ENCODE data around the gene PRKCZ. TPM values are rescaled to one million over a fixed set of nuclear protein-coding genes. Genes with fewer than 3 reads are reported as not detected.
A peak's percentile ranks its signal among the peaks of the same experiment; 100 is the strongest.

The PRKCZ gene
- total RNA-seq, 1 experiment from 2014 or later, result 1.9 TPM

GRCh38 chr1:2228694-2229036, 178.5 kb downstream of the PRKCZ start:
- Histone ChIP-seq H3K9me3 (ENCODE audit: low read depth, low read length, poor library complexity, severe bottlenecking) (no peaks in the 10 kb centered on the region), H3K27me3 (replicated peaks; ENCODE audit: insufficient read depth, low read depth, low read length, poor library complexity) (no peaks in the 10 kb centered on the region), H3K4me1 (ENCODE audit: insufficient read depth, low read length, poor library complexity, severe bottlenecking) (peaks cover 33% of the 10 kb centered on the region), H3K36me3 (ENCODE audit: insufficient read depth, low read length, poor library complexity, severe bottlenecking) (no peaks in the 10 kb centered on the region), H3K27ac (ENCODE audit: low read depth, low read length, poor library complexity, severe bottlenecking) (peak overlapping the region; percentile 80), H3K4me3 (ENCODE audit: low read depth, low read length, poor library complexity, severe bottlenecking) (peak overlapping the region; percentile 71)
- no peak for TF ChIP-seq CTCF (conservative IDR thresholded peaks at IDR 0.05; ENCODE audit: low read depth, low read length)
- no peak for TF ChIP-seq EZH2 (IDR thresholded peaks at IDR 0.05; ENCODE audit: borderline replicate concordance, low read depth, low read length, poor library complexity, severe bottlenecking)
- POLR2A ChIA-PET (ENCODE audit: low non-redundant PET), result no interaction called here
- BruUV-seq (replicated peaks), result no TSS peak
- CTCF ChIA-PET, result interaction anchor here (1.2 kb wide), 1 partner anchor 34 kb away, joined by 3 read pairs; the partner anchor contains the start of gene FAAP20
- DNase-seq (ENCODE audit: low spot score), result peak; percentile 46
- intact Hi-C loops (cut with micrococcal nuclease; ENCODE audit: unreplicated experiment), result no loop called here

- Histone ChIP-seq H3K36me3 (ENCODE audit: insufficient read depth, low read length, poor library complexity, severe bottlenecking) (no peaks in the 10 kb centered on the region), H3K27me3 (replicated peaks; ENCODE audit: insufficient read depth, low read depth, low read length, poor library complexity) (no peaks in the 10 kb centered on the region), H3K4me1 (ENCODE audit: insufficient read depth, low read length, poor library complexity, severe bottlenecking) (peaks cover 39% of the 10 kb centered on the region), H3K9me3 (ENCODE audit: low read depth, low read length, poor library complexity, severe bottlenecking) (no peaks in the 10 kb centered on the region), H3K4me3 (ENCODE audit: low read depth, low read length, poor library complexity, severe bottlenecking) (peak overlapping the region; percentile 71), H3K27ac (ENCODE audit: low read depth, low read length, poor library complexity, severe bottlenecking) (peak overlapping the region; percentile 80)
- TF ChIP-seq EZH2 (IDR thresholded peaks at IDR 0.05; ENCODE audit: borderline replicate concordance, low read depth, low read length, poor library complexity, severe bottlenecking), result no peak
- TF ChIP-seq CTCF (conservative IDR thresholded peaks at IDR 0.05; ENCODE audit: low read depth, low read length), result no peak
- DNase-seq (ENCODE audit: low spot score), result peak; percentile 83
- no TSS peak for BruUV-seq (replicated peaks)
- ChIA-PET POLR2A (ENCODE audit: low non-redundant PET) (no interaction called here), CTCF (interaction anchor here (1.2 kb wide), 1 partner anchor 34 kb away, joined by 3 read pairs; the partner anchor contains the start of gene FAAP20)
- intact Hi-C loops (cut with micrococcal nuclease; ENCODE audit: unreplicated experiment), result no loop called here
Observed at GRCh38 chr1:2229037-2229864, 179.0 kb downstream of the PRKCZ start.

- CTCF ChIA-PET, result no interaction called here
- Histone ChIP-seq H3K4me3 (ENCODE audit: low read depth, low read length, poor library complexity, severe bottlenecking) (peak overlapping the region; percentile 71), H3K4me1 (ENCODE audit: insufficient read depth, low read length, poor library complexity, severe bottlenecking) (peaks cover 47% of the 10 kb centered on the region), H3K27ac (ENCODE audit: low read depth, low read length, poor library complexity, severe bottlenecking) (peak overlapping the region; percentile 80), H3K9me3 (ENCODE audit: low read depth, low read length, poor library complexity, severe bottlenecking) (no peaks in the 10 kb centered on the region), H3K36me3 (ENCODE audit: insufficient read depth, low read length, poor library complexity, severe bottlenecking) (no peaks in the 10 kb centered on the region), H3K27me3 (replicated peaks; ENCODE audit: insufficient read depth, low read depth, low read length, poor library complexity) (no peaks in the 10 kb centered on the region)
- intact Hi-C loops (cut with micrococcal nuclease; ENCODE audit: unreplicated experiment), result loop anchor here (5.0 kb wide), 1 partner anchor 72 kb away; no protein-coding TSS in a partner anchor
- POLR2A ChIA-PET (ENCODE audit: low non-redundant PET), result no interaction called here
- TSS peak; percentile 53 for BruUV-seq (replicated peaks)
- peak; percentile 54 for DNase-seq (ENCODE audit: low spot score)
- no peak for TF ChIP-seq EZH2 (IDR thresholded peaks at IDR 0.05; ENCODE audit: borderline replicate concordance, low read depth, low read length, poor library complexity, severe bottlenecking)
- no peak for TF ChIP-seq CTCF (conservative IDR thresholded peaks at IDR 0.05; ENCODE audit: low read depth, low read length)
Observed at GRCh38 chr1:2229911-2230731, 179.9 kb downstream of the PRKCZ start.
